OCI-LY3 (cell line): ENCODE data around the gene SERAC1.

ENCODE experiments used
- H2AFZ ChIP-seq: fragments of 200-600, 300-600 bp; shearing (Covaris generic); 2 replicates; pipeline ENCODE4 v1.6.0; 2014; ENCODE audit warnings: antibody characterized with exemption, low read depth, low read length
- H3K27ac ChIP-seq: fragments of 200-600, 300-600 bp; sonication (generic); 2 replicates; pipeline ENCODE4 v1.5.1; 2014; ENCODE audit warnings: mild to moderate bottlenecking, low read length, moderate library complexity, mixed read lengths
- H3K27me3 ChIP-seq: fragments of 200-600, 300-600 bp; sonication (generic); 2 replicates; pipeline ENCODE4 v1.6.1; 2014; ENCODE audit warnings: low read depth, low read length, mixed read lengths
- H3K36me3 ChIP-seq: fragments of 200-600, 300-600 bp; sonication (generic); replicated peaks from 2 replicates; pipeline ENCODE3; 2014; ENCODE audit warnings: low read depth, low read length, mixed read lengths
- H3K4me1 ChIP-seq: fragments of 300-600, 200-600 bp; sonication (generic); 2 replicates; pipeline ENCODE4 v1.6.1; 2014; ENCODE audit warnings: low read length, mixed read lengths
- H3K4me2 ChIP-seq: fragments of 200-600, 300-600 bp; sonication (generic); 2 replicates; pipeline ENCODE4 v1.6.1; 2014; ENCODE audit warnings: low read length, mixed read lengths
- H3K4me3 ChIP-seq: fragments of 300-600, 200-600 bp; sonication (generic); 2 replicates; pipeline ENCODE4 v1.5.1; 2014; ENCODE audit warnings: antibody characterized with exemption, mild to moderate bottlenecking, low read length, moderate library complexity
- H3K79me2 ChIP-seq: fragments of 300-600, 200-600 bp; shearing (Covaris generic); 2 replicates; pipeline ENCODE4 v1.6.1; 2014; ENCODE audit warnings: mild to moderate bottlenecking, low read length, mixed read lengths
- H3K9ac ChIP-seq: fragments of 300-600, 200-600 bp; shearing (Covaris generic); 2 replicates; pipeline ENCODE4 v1.6.0; 2014; ENCODE audit warnings: mild to moderate bottlenecking, low read length, moderate library complexity
- H3K9me3 ChIP-seq: fragments of 200-600, 300-600 bp; shearing (Covaris generic); 2 replicates; pipeline ENCODE4 v1.6.1; 2014; ENCODE audit warnings: low read length, mixed read lengths; ENCODE audit not compliant: insufficient read depth
- H4K20me1 ChIP-seq: fragments of 200-600, 300-600 bp; sonication (generic); 2 replicates; pipeline ENCODE4 v1.6.1; 2016; ENCODE audit warnings: low read length, mixed read lengths; ENCODE audit not compliant: insufficient read depth
- EZH2phosphoT487 ChIP-seq: fragments of 200-600 bp; shearing (Covaris generic); IDR thresholded peaks from 2 replicates; pipeline ENCODE4 v1.6.1; 2018; ENCODE audit warnings: antibody characterized with exemption, mixed run types, low read depth
- TF ChIP-seq, protein P1 (sequence below): fragments of 200-600, 300-600 bp; sonication (generic); IDR thresholded peaks from 2 replicates; pipeline ENCODE4 v1.5.1; 2014; ENCODE audit warnings: antibody characterized with exemption, low read length, low read depth

Gene SERAC1

DNA sequence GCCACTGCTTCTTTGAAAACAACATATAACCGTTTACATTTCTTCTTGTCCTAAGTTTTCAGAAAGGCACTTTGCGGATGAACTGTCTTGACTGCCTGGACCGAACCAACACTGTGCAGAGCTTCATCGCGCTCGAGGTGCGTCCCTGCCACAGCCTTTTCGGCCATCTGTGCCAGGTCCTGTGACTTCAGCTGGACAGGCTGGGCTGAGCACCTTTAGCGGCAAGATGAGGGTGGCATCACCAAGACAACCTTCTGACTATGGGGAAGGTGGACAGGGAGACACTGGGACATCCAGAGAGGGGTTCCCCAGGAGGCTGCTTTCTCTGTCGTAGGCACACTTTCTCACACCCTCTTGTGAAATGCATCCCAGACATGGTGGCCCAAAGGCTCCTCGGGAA, 104.3 kb downstream of the SERAC1 start:
- Histone ChIP-seq H3K79me2 (no peaks in the 10 kb centered on the region), H2AFZ (no peak overlapping the region), H3K9ac (no peak overlapping the region), H3K27me3 (no peaks in the 10 kb centered on the region), H3K36me3 (no peaks in the 10 kb centered on the region), H3K27ac (no peak overlapping the region), H3K9me3 (no peaks in the 10 kb centered on the region), H4K20me1 (no peaks in the 10 kb centered on the region), H3K4me2 (no peak overlapping the region), H3K4me3 (no peak overlapping the region), H3K4me1 (no peaks in the 10 kb centered on the region)
- TF ChIP-seq, protein P1, sequence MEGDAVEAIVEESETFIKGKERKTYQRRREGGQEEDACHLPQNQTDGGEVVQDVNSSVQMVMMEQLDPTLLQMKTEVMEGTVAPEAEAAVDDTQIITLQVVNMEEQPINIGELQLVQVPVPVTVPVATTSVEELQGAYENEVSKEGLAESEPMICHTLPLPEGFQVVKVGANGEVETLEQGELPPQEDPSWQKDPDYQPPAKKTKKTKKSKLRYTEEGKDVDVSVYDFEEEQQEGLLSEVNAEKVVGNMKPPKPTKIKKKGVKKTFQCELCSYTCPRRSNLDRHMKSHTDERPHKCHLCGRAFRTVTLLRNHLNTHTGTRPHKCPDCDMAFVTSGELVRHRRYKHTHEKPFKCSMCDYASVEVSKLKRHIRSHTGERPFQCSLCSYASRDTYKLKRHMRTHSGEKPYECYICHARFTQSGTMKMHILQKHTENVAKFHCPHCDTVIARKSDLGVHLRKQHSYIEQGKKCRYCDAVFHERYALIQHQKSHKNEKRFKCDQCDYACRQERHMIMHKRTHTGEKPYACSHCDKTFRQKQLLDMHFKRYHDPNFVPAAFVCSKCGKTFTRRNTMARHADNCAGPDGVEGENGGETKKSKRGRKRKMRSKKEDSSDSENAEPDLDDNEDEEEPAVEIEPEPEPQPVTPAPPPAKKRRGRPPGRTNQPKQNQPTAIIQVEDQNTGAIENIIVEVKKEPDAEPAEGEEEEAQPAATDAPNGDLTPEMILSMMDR: no peak
- no peak for TF ChIP-seq EZH2phosphoT487

DNA sequence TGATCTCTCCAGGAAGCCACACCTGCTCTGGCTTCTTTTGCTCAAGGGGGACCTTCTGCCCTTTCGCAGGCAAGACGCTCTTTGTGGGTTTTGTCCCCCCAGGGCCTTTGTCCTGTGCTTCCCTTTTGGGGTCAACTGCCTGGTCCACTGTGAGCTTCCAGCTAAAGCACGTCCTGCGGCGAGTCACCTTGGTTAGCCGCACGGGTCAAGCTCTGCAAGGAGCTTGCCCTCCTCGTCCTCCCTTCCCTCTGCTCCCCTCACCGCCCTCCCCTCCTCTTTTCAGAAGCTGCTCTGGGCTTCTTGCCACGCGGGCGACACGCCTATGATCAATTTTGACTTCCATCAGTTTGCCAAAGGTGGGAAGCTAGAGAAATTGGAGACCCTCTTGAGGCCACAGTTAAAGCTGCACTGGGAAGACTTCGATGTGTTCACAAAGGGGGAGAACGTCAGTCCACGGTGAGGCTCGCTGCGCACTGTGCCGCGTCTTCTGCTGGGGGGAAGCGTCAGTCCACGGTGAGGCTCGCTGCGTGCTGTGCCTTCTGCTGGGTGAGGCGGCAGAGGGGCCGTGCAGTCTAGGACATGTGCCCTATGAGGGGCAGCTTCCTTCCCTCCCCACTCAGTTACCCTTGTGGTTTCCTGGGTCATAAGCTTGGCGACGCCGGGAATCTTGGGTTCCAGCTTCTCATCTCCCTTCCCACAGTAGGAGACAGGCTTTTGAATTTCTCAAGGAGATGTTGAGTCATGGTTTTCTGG, 106.2 kb downstream of the SERAC1 start:
- no peaks in the 10 kb centered on the region for H4K20me1 ChIP-seq
- H3K9me3 ChIP-seq: no peaks in the 10 kb centered on the region
- H3K79me2 ChIP-seq: no peaks in the 10 kb centered on the region
- no peaks in the 10 kb centered on the region for H3K4me1 ChIP-seq
- no peak overlapping the region for H3K4me3 ChIP-seq
- H3K9ac ChIP-seq: no peak overlapping the region
- H3K36me3 ChIP-seq: no peaks in the 10 kb centered on the region
- TF ChIP-seq, protein P1: no peak
- TF ChIP-seq EZH2phosphoT487: no peak
- H2AFZ ChIP-seq: no peak overlapping the region
- H3K27ac ChIP-seq: no peak overlapping the region
- H3K27me3 ChIP-seq: no peaks in the 10 kb centered on the region
- no peak overlapping the region for H3K4me2 ChIP-seq

DNA sequence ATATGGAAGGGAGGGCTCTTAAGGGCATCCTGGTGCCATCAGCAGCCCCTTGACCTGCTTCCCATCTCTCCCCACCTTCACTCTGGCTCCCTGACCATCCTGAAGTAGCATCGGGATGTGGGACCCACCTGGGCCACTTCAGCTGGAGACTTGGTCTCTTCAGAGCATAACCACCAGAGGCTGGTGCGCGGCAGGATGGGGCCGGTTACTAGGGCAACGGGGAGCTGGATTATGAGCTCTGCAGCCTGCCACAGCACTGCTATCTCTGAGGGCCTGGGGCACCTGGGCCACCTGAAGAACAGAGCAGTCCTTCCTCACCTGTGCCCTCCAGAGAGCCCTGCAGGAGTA, 106.7 kb downstream of the SERAC1 start:
- TF ChIP-seq, protein P1: no peak
- no peak for TF ChIP-seq EZH2phosphoT487
- H3K27me3 ChIP-seq: no peaks in the 10 kb centered on the region
- no peak overlapping the region for H2AFZ ChIP-seq
- H3K27ac ChIP-seq: no peak overlapping the region
- H4K20me1 ChIP-seq: no peaks in the 10 kb centered on the region
- no peak overlapping the region for H3K9ac ChIP-seq
- H3K79me2 ChIP-seq: no peaks in the 10 kb centered on the region
- no peak overlapping the region for H3K4me3 ChIP-seq
- H3K36me3 ChIP-seq: no peaks in the 10 kb centered on the region
- H3K4me1 ChIP-seq: no peaks in the 10 kb centered on the region
- no peak overlapping the region for H3K4me2 ChIP-seq
- H3K9me3 ChIP-seq: no peaks in the 10 kb centered on the region

DNA sequence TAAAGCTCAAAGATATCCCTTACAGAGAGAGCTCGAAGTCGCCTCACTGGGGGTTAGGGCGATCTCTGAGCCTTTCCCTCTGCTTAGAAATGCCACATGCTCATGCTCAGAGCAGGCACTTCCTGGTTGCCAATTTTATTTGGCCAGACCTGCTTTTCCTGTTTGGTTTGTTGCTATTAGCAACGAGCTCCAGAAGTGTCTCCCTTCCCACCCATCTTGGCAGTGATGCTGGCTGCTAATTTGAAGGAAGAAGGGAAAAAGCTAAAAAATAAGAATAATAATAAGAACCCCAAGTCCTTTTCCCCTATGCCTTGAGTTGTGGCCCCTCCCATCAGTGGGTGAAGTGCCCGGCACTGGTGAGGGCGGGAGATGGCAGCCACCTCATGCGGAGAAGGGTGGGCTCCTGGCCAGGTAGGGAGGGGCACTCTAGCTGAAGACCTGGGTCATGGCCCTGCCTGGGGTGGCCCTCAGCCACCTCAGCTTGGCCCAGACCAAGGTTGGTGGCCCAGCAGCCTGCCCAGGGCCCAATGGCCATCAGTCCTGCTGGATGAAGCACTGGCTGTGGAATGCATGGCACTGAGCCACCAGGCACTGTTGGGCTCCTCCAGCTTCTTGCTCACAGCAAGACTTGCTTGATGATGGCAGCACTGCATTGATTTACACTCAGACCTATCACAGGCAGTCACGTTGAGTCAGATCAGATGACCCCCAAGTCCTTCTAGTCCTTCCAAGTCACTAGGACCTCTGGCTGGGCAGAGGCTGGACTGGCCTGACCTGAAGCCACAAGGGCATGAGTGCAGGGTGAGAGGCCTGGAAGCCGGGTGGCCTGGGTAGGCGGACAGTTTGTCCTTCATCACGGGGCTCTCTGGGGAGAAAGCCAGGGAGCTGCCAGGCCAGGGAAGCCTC, 107.4 kb downstream of the SERAC1 start:
- H3K4me2 ChIP-seq: no peak overlapping the region
- H3K36me3 ChIP-seq: no peaks in the 10 kb centered on the region
- H3K9ac ChIP-seq: no peak overlapping the region
- TF ChIP-seq, protein P1: no peak
- no peak for TF ChIP-seq EZH2phosphoT487
- no peaks in the 10 kb centered on the region for H3K27me3 ChIP-seq
- H4K20me1 ChIP-seq: no peaks in the 10 kb centered on the region
- H3K4me1 ChIP-seq: no peaks in the 10 kb centered on the region
- no peak overlapping the region for H3K4me3 ChIP-seq
- no peaks in the 10 kb centered on the region for H3K79me2 ChIP-seq
- no peaks in the 10 kb centered on the region for H3K9me3 ChIP-seq
- H2AFZ ChIP-seq: no peak overlapping the region
- no peak overlapping the region for H3K27ac ChIP-seq
